ENCODE data around the gene ACSF2.

DNA sequence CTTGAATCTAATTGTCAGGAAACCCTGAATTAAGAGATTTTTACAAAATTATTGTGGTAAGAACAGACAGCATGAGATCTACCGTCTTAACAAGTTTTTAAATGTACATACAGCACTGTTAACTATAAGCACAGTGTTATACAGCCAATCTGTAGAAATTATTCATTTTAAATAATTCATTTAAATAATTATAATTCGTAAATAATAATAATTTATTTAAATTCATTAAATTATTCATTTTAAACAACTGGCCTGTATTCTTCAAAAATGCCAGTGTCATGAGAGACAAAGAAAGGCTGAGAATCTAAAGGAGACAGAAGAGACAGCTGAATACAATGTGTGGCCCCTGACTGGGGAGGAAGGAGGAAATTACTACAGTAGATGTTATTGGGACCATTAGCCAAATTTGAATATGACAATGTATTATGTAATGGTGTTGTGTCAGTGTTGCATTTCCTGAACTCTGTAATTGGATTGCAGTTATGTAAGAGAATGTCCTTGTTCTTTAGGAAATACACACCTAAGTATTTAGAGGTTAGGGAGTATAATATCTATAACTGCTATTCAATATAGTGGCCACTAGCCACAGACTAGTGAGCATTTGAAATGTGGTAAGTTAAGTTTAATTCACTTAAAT lies 55.0 kb downstream of the ACSF2 start:
- TF ChIP-seq POLR2AphosphoS5 (IDR thresholded peaks at IDR 0.05; ENCODE audit: borderline replicate concordance, low read depth, low read length) = no peak
- no peak for TF ChIP-seq EZH2 (IDR thresholded peaks at IDR 0.05)
- no peak for TF ChIP-seq FOXP2 (optimal IDR thresholded peaks at IDR 0.05; ENCODE audit: control extremely low read depth, extremely low read length, insufficient read depth)

Measured in SK-N-MC (cell line).